Memory B cell (primary cell): ENCODE measurements around the gene SDC4.

ENCODE experiments used
- ATAC-seq: fragments of 150-1000 bp; cut with Tn5 transposase; 2 replicates; pipeline ENCODE4 v1.10.0; 2021; ENCODE audit warnings: low read depth, mild to moderate bottlenecking, moderate library complexity
- DNase-seq, 2 donors: peaks; one replicate each; pipeline ENCODE4 v3.0.0; 2022; ENCODE audit warnings: low spot score in 2 of 2
- H3K27ac Mint-ChIP-seq: one replicate; pipeline ENCODE4 v1.8.0; 2022; ENCODE audit warnings: mild to moderate bottlenecking, moderate library complexity, mixed read lengths
- H3K27me3 Mint-ChIP-seq: one replicate; pipeline ENCODE4 v1.8.0; 2022; ENCODE audit warnings: mixed read lengths
- H3K36me3 Mint-ChIP-seq: one replicate; pipeline ENCODE4 v1.8.0; 2022; ENCODE audit warnings: mild to moderate bottlenecking, mixed read lengths
- H3K4me1 Mint-ChIP-seq: one replicate; pipeline ENCODE4 v1.8.0; 2022; ENCODE audit warnings: mixed read lengths
- H3K4me3 Mint-ChIP-seq: one replicate; pipeline ENCODE4 v1.8.0; 2022; ENCODE audit warnings: mild to moderate bottlenecking, moderate library complexity, mixed read lengths
- H3K9me3 Mint-ChIP-seq: one replicate; pipeline ENCODE4 v1.8.0; 2022; ENCODE audit warnings: mixed read lengths

The SDC4 gene

GRCh38 chr20:45372241-45372640, 24.0 kb upstream of the SDC4 start:
- Mint-ChIP-seq H3K36me3 (peaks cover 4% of the 10 kb centered on the region), H3K27ac (no peak overlapping the region), H3K4me1 (peaks cover 32% of the 10 kb centered on the region), H3K27me3 (peaks cover 2% of the 10 kb centered on the region), H3K4me3 (peak overlapping the region; percentile 52), H3K9me3 (no peaks in the 10 kb centered on the region)
- ATAC-seq (no peak), DNase-seq (no peak)

- DNase-seq (peak in 1 of 2 donors; percentile 9), ATAC-seq (no peak)
- H3K27me3 Mint-ChIP-seq, result peaks cover 2% of the 10 kb centered on the region
- peaks cover 10% of the 10 kb centered on the region for H3K36me3 Mint-ChIP-seq
- H3K4me1 Mint-ChIP-seq, result peaks cover 43% of the 10 kb centered on the region
- no peak overlapping the region for H3K27ac Mint-ChIP-seq
- no peak overlapping the region for H3K4me3 Mint-ChIP-seq
- no peaks in the 10 kb centered on the region for H3K9me3 Mint-ChIP-seq
Measured at GRCh38 chr20:45370571-45371160, 22.4 kb upstream of the SDC4 start.

- Mint-ChIP-seq H3K4me3 (peak overlapping the region; percentile 65), H3K9me3 (no peaks in the 10 kb centered on the region), H3K36me3 (peaks cover 11% of the 10 kb centered on the region), H3K4me1 (peaks cover 53% of the 10 kb centered on the region), H3K27ac (peak overlapping the region; percentile 88), H3K27me3 (peaks cover 2% of the 10 kb centered on the region)
- ATAC-seq (peak; percentile 91), DNase-seq (peak; percentile 49 to 83)
Measured at GRCh38 chr20:45368221-45368980, 20.2 kb upstream of the SDC4 start.

- no peak overlapping the region for H3K4me3 Mint-ChIP-seq
- H3K27me3 Mint-ChIP-seq, result no peaks in the 10 kb centered on the region
- DNase-seq (peak in 1 of 2 donors; percentile 9), ATAC-seq (no peak)
- H3K36me3 Mint-ChIP-seq, result peaks cover 11% of the 10 kb centered on the region
- peak overlapping the region; percentile 88 for H3K27ac Mint-ChIP-seq
- no peaks in the 10 kb centered on the region for H3K9me3 Mint-ChIP-seq
- H3K4me1 Mint-ChIP-seq, result peaks cover 52% of the 10 kb centered on the region
Measured at GRCh38 chr20:45367126-45367525, 18.9 kb upstream of the SDC4 start.

GRCh38 chr20:45366631-45367030, 18.4 kb upstream of the SDC4 start:
- no peaks in the 10 kb centered on the region for H3K27me3 Mint-ChIP-seq
- H3K4me1 Mint-ChIP-seq, result peaks cover 52% of the 10 kb centered on the region
- no peaks in the 10 kb centered on the region for H3K9me3 Mint-ChIP-seq
- ATAC-seq, result no peak
- H3K4me3 Mint-ChIP-seq, result no peak overlapping the region
- H3K27ac Mint-ChIP-seq, result peak overlapping the region; percentile 88
- DNase-seq, result no peak
- H3K36me3 Mint-ChIP-seq, result peaks cover 11% of the 10 kb centered on the region

GRCh38 chr20:45366192-45366591, 18.0 kb upstream of the SDC4 start:
- H3K4me3 Mint-ChIP-seq, result no peak overlapping the region
- no peak overlapping the region for H3K27ac Mint-ChIP-seq
- H3K9me3 Mint-ChIP-seq, result no peaks in the 10 kb centered on the region
- peaks cover 50% of the 10 kb centered on the region for H3K4me1 Mint-ChIP-seq
- no peaks in the 10 kb centered on the region for H3K27me3 Mint-ChIP-seq
- no peak for DNase-seq
- ATAC-seq, result no peak
- peaks cover 11% of the 10 kb centered on the region for H3K36me3 Mint-ChIP-seq

- no peak for DNase-seq
- Mint-ChIP-seq H3K9me3 (no peaks in the 10 kb centered on the region), H3K36me3 (peaks cover 9% of the 10 kb centered on the region), H3K27ac (no peak overlapping the region), H3K27me3 (no peaks in the 10 kb centered on the region), H3K4me3 (no peak overlapping the region), H3K4me1 (peaks cover 44% of the 10 kb centered on the region)
- ATAC-seq, result no peak
Measured at GRCh38 chr20:45365444-45365970, 17.3 kb upstream of the SDC4 start.

GRCh38 chr20:45363611-45364492, 15.6 kb upstream of the SDC4 start:
- Mint-ChIP-seq H3K27me3 (no peaks in the 10 kb centered on the region), H3K36me3 (peaks cover 9% of the 10 kb centered on the region), H3K9me3 (no peaks in the 10 kb centered on the region), H3K4me3 (peak overlapping the region; percentile 97), H3K4me1 (peaks cover 40% of the 10 kb centered on the region), H3K27ac (peak overlapping the region; percentile 95)
- ATAC-seq, result no peak
- DNase-seq, result no peak

GRCh38 chr20:45362804-45363610, 14.8 kb upstream of the SDC4 start, which contains the start of gene SYS1:
SYS1 (plus strand) TSS chr20:45363156; CDS start chr20:45363532, 376 bp downstream.
- peaks cover 32% of the 10 kb centered on the region for H3K4me1 Mint-ChIP-seq
- peak; percentile 94 to 98 for DNase-seq
- H3K36me3 Mint-ChIP-seq, result peaks cover 9% of the 10 kb centered on the region
- ATAC-seq, result peak; percentile 86
- H3K27me3 Mint-ChIP-seq, result no peaks in the 10 kb centered on the region
- peak within 1 kb of the TSS; percentile 95 for H3K27ac Mint-ChIP-seq
- no peaks in the 10 kb centered on the region for H3K9me3 Mint-ChIP-seq
- H3K4me3 Mint-ChIP-seq, result peak within 1 kb of the TSS; percentile 97

GRCh38 chr20:45361793-45362192, 13.6 kb upstream of the SDC4 start:
- Mint-ChIP-seq H3K27ac (no peak overlapping the region), H3K4me3 (no peak overlapping the region), H3K4me1 (peaks cover 22% of the 10 kb centered on the region), H3K27me3 (no peaks in the 10 kb centered on the region), H3K36me3 (peaks cover 7% of the 10 kb centered on the region), H3K9me3 (no peaks in the 10 kb centered on the region)
- ATAC-seq, result no peak
- no peak for DNase-seq

- H3K9me3 Mint-ChIP-seq, result no peaks in the 10 kb centered on the region
- no peaks in the 10 kb centered on the region for H3K27me3 Mint-ChIP-seq
- no peak overlapping the region for H3K27ac Mint-ChIP-seq
- no peak overlapping the region for H3K4me3 Mint-ChIP-seq
- H3K4me1 Mint-ChIP-seq, result peaks cover 8% of the 10 kb centered on the region
- ATAC-seq, result no peak
- no peaks in the 10 kb centered on the region for H3K36me3 Mint-ChIP-seq
- DNase-seq, result no peak
Measured at GRCh38 chr20:45359406-45360148, 11.4 kb upstream of the SDC4 start.

- Mint-ChIP-seq H3K36me3 (no peaks in the 10 kb centered on the region), H3K4me1 (peaks cover 6% of the 10 kb centered on the region), H3K27ac (no peak overlapping the region), H3K4me3 (no peak overlapping the region), H3K27me3 (no peaks in the 10 kb centered on the region), H3K9me3 (no peaks in the 10 kb centered on the region)
- DNase-seq (no peak), ATAC-seq (no peak)
Measured at GRCh38 chr20:45359069-45359405, 10.8 kb upstream of the SDC4 start.
